Adipocyte (in vitro differentiated cells): ENCODE results near the gene MIB2.

Experiments
- DNase-seq: peaks from one replicate; pipeline ENCODE4 v3.0.0-alpha.2; 2015; ENCODE audit warnings: low read depth
- H3K27me3 ChIP-seq: replicated peaks from 2 replicates; pipeline ENCODE4 v1.7.0; 2013; ENCODE audit warnings: mild to moderate bottlenecking, low read length, moderate library complexity; ENCODE audit not compliant: control insufficient read depth, insufficient read depth
- H3K36me3 ChIP-seq: 2 replicates; pipeline ENCODE4 v1.7.0; 2013; ENCODE audit warnings: low read length, mild to moderate bottlenecking, moderate library complexity; ENCODE audit not compliant: control insufficient read depth, insufficient read depth, severe bottlenecking
- H3K4me1 ChIP-seq: 2 replicates; pipeline ENCODE4 v1.7.0; 2013; ENCODE audit warnings: mild to moderate bottlenecking, low read length, moderate library complexity; ENCODE audit not compliant: control insufficient read depth, insufficient read depth
- H3K4me3 ChIP-seq: 2 replicates; pipeline ENCODE4 v1.7.0; 2013; ENCODE audit warnings: mild to moderate bottlenecking, low read length, moderate library complexity
- H3K9ac ChIP-seq: 2 replicates; pipeline ENCODE4 v1.7.0; 2013; ENCODE audit warnings: mild to moderate bottlenecking, low read length, moderate library complexity
- H3K9me3 ChIP-seq: 2 replicates; pipeline ENCODE4 v1.7.0; 2013; ENCODE audit warnings: mild to moderate bottlenecking, low read length, moderate library complexity; ENCODE audit not compliant: control insufficient read depth

The MIB2 gene

DNA sequence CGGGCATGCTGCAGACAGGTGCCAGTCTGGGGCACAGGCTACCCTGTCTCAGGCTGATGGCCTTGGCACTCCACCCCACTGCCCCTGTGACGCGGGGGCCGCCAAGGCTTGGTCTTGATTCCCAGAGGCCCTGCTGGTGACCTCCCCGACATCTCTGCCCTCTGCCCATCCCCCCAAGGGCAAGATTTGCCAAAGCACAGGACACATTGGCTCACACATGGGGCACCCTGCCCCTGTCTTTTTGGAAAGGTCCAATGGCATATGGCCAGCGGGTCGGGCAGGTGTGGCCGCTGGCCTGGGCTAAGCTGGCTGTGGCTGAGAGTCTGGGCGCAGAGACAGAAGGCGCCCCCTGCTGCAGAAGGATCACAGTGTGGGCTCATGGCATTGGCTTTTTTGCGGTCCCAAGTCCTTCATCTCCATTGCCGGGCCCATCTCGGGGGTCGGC is 4.6 kb downstream of the MIB2 start:
- DNase-seq = no peak
- H3K4me3 ChIP-seq = no peak overlapping the region
- H3K27me3 ChIP-seq = no peaks in the 10 kb centered on the region
- H3K9ac ChIP-seq = no peak overlapping the region
- no peaks in the 10 kb centered on the region for H3K9me3 ChIP-seq
- H3K4me1 ChIP-seq = peaks cover 10% of the 10 kb centered on the region
- peaks cover 6% of the 10 kb centered on the region for H3K36me3 ChIP-seq

DNA sequence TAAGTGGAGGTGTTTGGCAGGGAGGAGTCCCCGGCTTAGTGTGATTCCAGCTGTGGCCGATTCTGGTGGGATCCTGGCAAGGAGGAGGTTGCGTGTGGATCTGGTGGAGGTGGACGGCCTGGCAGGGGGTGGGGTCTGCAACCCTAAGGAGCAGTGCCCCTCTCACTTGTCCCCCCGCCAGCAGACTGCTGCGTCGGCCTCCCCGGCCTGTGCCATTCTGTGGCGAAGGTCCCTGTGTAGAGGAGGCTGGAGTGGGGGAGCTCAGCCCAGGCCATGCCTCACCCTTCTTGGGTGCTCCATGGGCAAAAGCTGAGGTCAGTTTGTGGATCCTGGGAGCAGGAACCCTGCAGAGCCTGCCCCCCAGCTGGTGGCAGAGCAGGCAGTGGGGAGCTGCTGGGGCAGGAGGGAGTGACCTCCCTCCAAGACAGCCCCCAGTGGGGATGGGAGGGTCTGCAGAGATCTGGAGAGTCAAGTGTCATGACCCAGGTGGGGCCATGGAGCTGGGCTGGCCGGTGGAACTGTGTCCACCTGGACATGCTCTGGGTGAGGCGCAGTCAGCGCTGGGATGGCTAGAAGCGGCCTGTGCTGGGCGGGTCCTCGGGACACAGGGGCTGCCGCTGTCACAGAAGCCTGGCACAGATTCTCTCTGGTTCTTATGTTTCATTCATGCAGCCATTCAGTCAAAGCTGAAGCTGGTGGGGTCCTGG is 5.3 kb downstream of the MIB2 start:
- no peak overlapping the region for H3K4me3 ChIP-seq
- H3K9ac ChIP-seq = no peak overlapping the region
- H3K27me3 ChIP-seq = no peaks in the 10 kb centered on the region
- H3K36me3 ChIP-seq = peaks cover 6% of the 10 kb centered on the region
- H3K4me1 ChIP-seq = peaks cover 10% of the 10 kb centered on the region
- no peak for DNase-seq
- H3K9me3 ChIP-seq = no peaks in the 10 kb centered on the region

GRCh38 chr1:1621173-1622009 is 6.1 kb downstream of the MIB2 start:
- peaks cover 10% of the 10 kb centered on the region for H3K4me1 ChIP-seq
- no peak overlapping the region for H3K4me3 ChIP-seq
- no peak overlapping the region for H3K9ac ChIP-seq
- H3K36me3 ChIP-seq = peaks cover 6% of the 10 kb centered on the region
- no peak for DNase-seq
- H3K9me3 ChIP-seq = no peaks in the 10 kb centered on the region
- H3K27me3 ChIP-seq = no peaks in the 10 kb centered on the region

DNA sequence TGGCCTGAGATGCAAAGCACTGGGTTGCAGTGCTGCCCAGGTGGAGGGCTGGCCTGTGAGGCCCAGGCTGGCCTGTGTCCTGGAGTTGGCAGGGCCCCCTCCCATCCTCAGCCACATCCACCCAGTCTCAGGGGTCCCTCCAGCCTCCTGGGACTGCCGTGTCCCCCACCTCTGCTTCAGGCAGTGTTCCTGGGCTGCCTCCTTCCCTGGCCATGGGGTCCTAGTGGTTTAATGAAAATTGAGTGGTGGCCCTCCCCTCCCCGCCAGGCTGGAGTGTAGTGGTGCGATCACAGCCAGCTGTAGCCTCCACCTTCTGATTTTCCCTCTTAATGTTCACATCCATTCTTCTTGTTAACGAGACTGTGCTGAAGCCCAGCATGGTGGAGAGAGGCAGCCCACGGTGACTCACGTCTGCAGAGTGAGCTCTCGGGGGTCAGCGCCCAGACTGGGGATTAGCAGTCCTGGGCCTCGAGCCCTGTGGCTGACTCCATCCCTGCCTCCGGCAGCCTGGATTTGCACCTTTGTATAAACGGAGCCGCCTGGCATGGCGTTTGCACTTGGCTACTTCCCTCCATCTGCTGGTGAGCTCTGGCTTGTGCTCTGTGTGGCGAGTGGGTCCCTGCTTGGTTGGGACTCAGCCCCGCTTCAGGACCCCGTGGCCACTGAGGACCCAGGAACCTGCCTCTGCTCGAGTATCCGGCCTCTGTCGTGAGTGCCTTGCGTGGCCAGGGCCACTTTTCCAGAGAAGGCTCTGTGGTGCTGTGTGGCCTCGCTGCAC is 6.9 kb downstream of the MIB2 start:
- H3K9ac ChIP-seq = no peak overlapping the region
- no peak overlapping the region for H3K4me3 ChIP-seq
- peaks cover 3% of the 10 kb centered on the region for H3K4me1 ChIP-seq

GRCh38 chr1:1622788-1623094 is 7.4 kb downstream of the MIB2 start:
- Histone ChIP-seq H3K9me3 (no peaks in the 10 kb centered on the region), H3K4me1 (no peaks in the 10 kb centered on the region), H3K36me3 (peaks cover 4% of the 10 kb centered on the region), H3K27me3 (no peaks in the 10 kb centered on the region), H3K9ac (no peak overlapping the region), H3K4me3 (no peak overlapping the region)
- DNase-seq = no peak

More for the DNA sequence above, 6.9 kb downstream of the MIB2 start:
- H3K27me3 ChIP-seq = no peaks in the 10 kb centered on the region
- H3K9me3 ChIP-seq = no peaks in the 10 kb centered on the region
- DNase-seq = no peak
- H3K36me3 ChIP-seq = peaks cover 6% of the 10 kb centered on the region

- no peak overlapping the region for H3K9ac ChIP-seq
- no peaks in the 10 kb centered on the region for H3K9me3 ChIP-seq
- H3K4me1 ChIP-seq = no peaks in the 10 kb centered on the region
- no peak for DNase-seq
- H3K27me3 ChIP-seq = no peaks in the 10 kb centered on the region
- no peaks in the 10 kb centered on the region for H3K36me3 ChIP-seq
- no peak overlapping the region for H3K4me3 ChIP-seq
These were observed 7.9 kb downstream of the MIB2 start for GRCh38 chr1:1623181-1623630.

DNA sequence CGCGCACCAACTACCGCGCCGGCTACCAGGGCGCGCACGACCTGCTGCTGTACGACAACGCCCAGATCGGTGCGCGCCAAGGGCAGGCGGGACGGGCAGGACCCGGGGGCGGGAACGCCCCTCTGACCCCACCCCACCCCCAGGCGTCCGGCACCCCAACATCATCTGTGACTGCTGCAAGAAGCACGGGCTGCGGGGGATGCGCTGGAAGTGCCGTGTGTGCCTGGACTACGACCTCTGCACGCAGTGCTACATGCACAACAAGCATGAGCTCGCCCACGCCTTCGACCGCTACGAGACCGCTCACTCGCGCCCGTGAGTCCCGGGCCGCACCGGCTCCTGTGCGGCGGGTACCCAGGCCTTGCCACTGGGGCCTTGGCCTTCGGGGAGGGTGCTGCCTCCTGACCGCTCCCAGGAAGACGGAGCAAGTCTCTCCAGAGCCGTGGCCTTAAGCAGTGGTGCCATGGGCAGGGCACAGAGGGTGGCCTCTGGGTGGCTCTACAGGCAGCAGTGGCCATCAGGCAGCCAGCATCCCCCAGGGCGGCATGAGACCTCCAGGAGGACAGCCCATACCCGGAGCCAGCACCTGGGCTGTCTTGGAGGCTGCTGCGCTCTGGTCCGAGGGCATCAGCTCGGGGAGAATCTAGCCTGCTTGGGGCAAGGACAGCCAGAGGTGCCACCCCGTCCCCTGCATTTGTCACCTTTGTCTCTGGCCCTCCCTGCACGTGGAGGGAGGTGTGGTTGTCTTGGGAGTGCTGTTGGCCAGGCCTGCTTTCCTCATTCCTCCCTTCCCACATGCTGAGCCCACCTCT is 8.5 kb downstream of the MIB2 start:
- Histone ChIP-seq H3K9ac (no peak overlapping the region), H3K36me3 (peaks cover 4% of the 10 kb centered on the region), H3K27me3 (no peaks in the 10 kb centered on the region), H3K9me3 (no peaks in the 10 kb centered on the region), H3K4me3 (no peak overlapping the region), H3K4me1 (no peaks in the 10 kb centered on the region)
- DNase-seq = no peak

DNA sequence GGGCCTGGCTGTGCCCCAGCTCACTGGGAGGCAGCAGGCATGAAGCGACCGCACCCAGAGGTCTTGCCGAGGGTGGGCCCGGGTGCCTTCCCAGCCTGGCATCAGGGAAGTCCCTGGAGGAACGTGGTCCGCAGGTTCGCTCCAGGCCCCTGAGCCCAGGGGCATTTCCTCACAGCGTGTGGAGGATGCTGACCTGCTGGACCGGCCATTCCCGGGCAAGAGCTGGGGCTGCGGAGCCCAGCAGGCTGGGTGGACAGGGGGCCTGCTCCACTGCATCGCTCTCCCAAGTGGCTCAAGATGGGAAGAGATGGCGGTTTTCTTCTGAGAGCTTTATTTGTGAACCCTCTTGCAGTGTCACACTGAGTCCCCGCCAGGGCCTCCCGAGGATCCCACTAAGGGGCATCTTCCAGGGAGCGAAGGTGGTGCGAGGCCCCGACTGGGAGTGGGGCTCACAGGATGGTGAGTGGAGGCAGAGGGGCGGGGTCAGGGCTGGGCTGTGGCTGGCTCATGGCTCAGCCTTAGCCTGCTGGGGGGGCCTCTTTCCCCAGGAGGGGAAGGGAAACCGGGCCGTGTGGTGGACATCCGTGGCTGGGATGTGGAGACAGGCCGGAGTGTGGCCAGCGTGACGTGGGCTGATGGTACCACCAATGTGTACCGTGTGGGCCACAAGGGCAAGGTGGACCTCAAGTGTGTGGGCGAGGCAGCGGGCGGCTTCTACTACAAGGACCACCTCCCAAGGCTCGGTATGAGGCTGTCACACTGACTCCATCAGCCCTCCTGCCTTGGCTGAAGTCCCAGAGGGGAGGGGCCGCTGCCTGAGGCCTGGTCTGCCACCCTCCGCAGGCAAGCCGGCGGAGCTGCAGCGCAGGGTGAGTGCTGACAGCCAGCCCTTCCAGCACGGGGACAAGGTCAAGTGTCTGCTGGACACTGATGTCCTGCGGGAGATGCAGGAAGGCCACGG is 9.4 kb downstream of the MIB2 start:
- H3K4me1 ChIP-seq = no peaks in the 10 kb centered on the region
- H3K36me3 ChIP-seq = peaks cover 4% of the 10 kb centered on the region
- H3K4me3 ChIP-seq = no peak overlapping the region
- DNase-seq = no peak
- H3K9me3 ChIP-seq = no peaks in the 10 kb centered on the region
- H3K27me3 ChIP-seq = no peaks in the 10 kb centered on the region
- H3K9ac ChIP-seq = no peak overlapping the region

DNA sequence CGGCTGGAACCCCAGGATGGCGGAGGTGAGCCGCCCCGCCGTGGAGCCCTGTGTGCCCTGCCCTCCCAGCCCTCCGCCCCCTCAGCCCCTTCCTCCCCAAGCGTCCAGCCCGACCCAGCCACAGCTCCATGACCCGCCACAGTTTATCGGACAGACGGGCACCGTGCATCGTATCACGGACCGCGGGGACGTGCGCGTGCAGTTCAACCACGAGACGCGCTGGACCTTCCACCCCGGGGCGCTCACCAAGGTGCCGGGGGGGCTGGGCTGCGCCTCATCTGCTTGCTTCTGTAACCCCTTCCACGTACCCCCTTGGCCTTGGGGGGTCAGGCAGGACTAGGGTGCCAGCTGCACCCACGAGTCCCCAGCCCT is 10.1 kb downstream of the MIB2 start:
- no peaks in the 10 kb centered on the region for H3K4me1 ChIP-seq
- no peaks in the 10 kb centered on the region for H3K9me3 ChIP-seq
- H3K9ac ChIP-seq = no peak overlapping the region
- H3K4me3 ChIP-seq = no peak overlapping the region
- DNase-seq = no peak
- peaks cover 4% of the 10 kb centered on the region for H3K36me3 ChIP-seq
- no peaks in the 10 kb centered on the region for H3K27me3 ChIP-seq

DNA sequence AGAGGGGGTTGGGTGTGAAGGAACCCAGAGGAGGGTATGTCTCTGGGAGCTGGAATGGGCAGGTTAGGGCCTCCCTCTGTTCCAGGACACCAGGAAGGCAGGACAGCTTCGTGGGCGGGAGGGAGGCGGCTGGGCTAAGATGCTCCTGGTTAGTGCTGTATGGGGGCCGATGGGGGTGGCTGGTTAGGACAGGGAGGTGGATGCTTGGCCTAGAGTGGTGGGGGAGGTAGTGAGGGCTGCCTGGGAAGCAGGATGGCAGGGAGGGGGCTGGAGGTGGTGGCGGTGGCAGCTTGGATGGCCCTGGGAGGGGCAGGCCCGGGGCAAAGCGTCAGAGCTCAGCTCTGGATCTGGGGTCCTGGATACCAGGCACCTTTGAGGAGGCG is 10.5 kb downstream of the MIB2 start:
- Histone ChIP-seq H3K9ac (no peak overlapping the region), H3K4me1 (no peaks in the 10 kb centered on the region), H3K4me3 (no peak overlapping the region), H3K27me3 (no peaks in the 10 kb centered on the region), H3K9me3 (no peaks in the 10 kb centered on the region), H3K36me3 (peaks cover 4% of the 10 kb centered on the region)
- DNase-seq = no peak
